DOHH2 (cell line): ENCODE data around the gene MTHFD2L.

Source experiments
- EZH2phosphoT487 ChIP-seq: fragments of 200-600 bp; sonication (generic); IDR thresholded peaks from 2 replicates; pipeline ENCODE4 v1.6.1; 2017; ENCODE audit warnings: borderline replicate concordance, mild to moderate bottlenecking, antibody characterized with exemption, low read length, moderate library complexity, mixed read lengths
- TF ChIP-seq, protein P1 (sequence below): fragments of 200-600 bp; sonication (generic); IDR thresholded peaks from one replicate; pipeline ENCODE4 v1.5.1; 2014; ENCODE audit warnings: antibody characterized with exemption, mild to moderate bottlenecking, low read depth, low read length; ENCODE audit not compliant: poor library complexity, severe bottlenecking

DNA sequence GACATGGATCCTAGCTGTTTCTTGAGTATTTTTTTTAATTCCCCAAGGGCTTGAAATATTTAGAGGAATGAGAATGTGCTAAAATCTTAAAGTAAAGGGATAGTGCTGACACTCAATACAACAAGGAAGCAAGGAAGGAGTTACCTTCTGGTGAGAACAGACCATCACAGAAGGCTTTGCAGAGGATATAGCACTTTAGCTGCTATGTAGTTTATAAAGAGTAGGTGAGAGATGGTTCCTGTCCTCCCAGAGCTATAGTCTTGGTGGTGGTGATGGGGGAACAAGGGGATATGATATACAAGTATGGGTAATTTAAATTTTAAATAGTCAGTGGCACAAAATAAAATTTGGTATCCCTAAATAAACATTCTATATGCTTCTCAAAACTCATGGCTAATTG, 47.6 kb downstream of the MTHFD2L start:
- TF ChIP-seq, protein P1, sequence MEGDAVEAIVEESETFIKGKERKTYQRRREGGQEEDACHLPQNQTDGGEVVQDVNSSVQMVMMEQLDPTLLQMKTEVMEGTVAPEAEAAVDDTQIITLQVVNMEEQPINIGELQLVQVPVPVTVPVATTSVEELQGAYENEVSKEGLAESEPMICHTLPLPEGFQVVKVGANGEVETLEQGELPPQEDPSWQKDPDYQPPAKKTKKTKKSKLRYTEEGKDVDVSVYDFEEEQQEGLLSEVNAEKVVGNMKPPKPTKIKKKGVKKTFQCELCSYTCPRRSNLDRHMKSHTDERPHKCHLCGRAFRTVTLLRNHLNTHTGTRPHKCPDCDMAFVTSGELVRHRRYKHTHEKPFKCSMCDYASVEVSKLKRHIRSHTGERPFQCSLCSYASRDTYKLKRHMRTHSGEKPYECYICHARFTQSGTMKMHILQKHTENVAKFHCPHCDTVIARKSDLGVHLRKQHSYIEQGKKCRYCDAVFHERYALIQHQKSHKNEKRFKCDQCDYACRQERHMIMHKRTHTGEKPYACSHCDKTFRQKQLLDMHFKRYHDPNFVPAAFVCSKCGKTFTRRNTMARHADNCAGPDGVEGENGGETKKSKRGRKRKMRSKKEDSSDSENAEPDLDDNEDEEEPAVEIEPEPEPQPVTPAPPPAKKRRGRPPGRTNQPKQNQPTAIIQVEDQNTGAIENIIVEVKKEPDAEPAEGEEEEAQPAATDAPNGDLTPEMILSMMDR, result no peak
- TF ChIP-seq EZH2phosphoT487, result no peak
